Testis (tissue), 5 donors: ENCODE data around the gene ELAVL4. TPM values are rescaled to one million over a fixed set of nuclear protein-coding genes. Genes with fewer than 3 reads are reported as not detected.

Experiments
- DNase-seq: peaks from one replicate; pipeline ENCODE4 v3.0.0-alpha.2; 2019
- H3K27ac ChIP-seq, 2 donors: fragments of 200-600 bp; sonication (generic); one replicate each; pipeline ENCODE4 v1.5.1; 2019
- H3K27me3 ChIP-seq: fragments of 200-600 bp; sonication (generic); one replicate; pipeline ENCODE4 v1.5.1; 2019
- H3K36me3 ChIP-seq: fragments of 200-600 bp; sonication (generic); one replicate; pipeline ENCODE4 v1.5.1; 2017; ENCODE audit warnings: low read depth; ENCODE audit errors: missing control alignments
- H3K4me1 ChIP-seq: fragments of 200-600 bp; sonication (generic); one replicate; pipeline ENCODE4 v1.5.1; 2019
- H3K4me3 ChIP-seq, 2 donors: fragments of 200-600 bp; sonication (generic); one replicate each; pipeline ENCODE4 v1.5.1; 2017 to 2019
- H3K9me3 ChIP-seq: fragments of 200-600 bp; sonication (generic); one replicate; pipeline ENCODE4 v1.5.1; 2017
- POLR2A ChIP-seq: fragments of 450-650 bp; IDR thresholded peaks from one replicate; pipeline ENCODE4 v1.6.1; 2017; ENCODE audit warnings: antibody characterized with exemption, mild to moderate bottlenecking, moderate library complexity
- WGBS, 2 donors: methylation state at CpG; one replicate each; pipeline ENCODE4 v1.1.5; 2018; 5-methylcytosine and 5-hydroxymethylcytosine counted together
- intact Hi-C: fragments of 100-400 bp; cut with DNase I; formaldehyde crosslinking; loops from one replicate; pipeline ENCODE4 v1.15.1; 2023; ENCODE audit warnings: low total_unique reads
- long read RNA-seq, 2 donors: transcript quantifications; one replicate each; lab custom pipeline, GENCODE V29; 2026
- polyA plus RNA-seq: library from polyadenylated mRNA; stranded (reverse); fragments of 350-450 nt; fragmentation: Illumina TruSeq; extraction: RNeasy Lipid Tissue Mini Kit (QIAGEN cat#74804); gene quantifications from one replicate; pipeline ENCODE4 v1.2.3, GENCODE V29; 2014; ENCODE audit warnings: low read depth, low replicate concordance; ENCODE audit not compliant: insufficient read depth
- total RNA-seq, 2 donors: library from RNA; depleted of rRNA; stranded (reverse); fragments of >200 nt; gene quantifications; one replicate each; pipeline ENCODE4 v1.2.3, GENCODE V29; 2016
- TF ChIP-seq, protein P1 (sequence below), 3 experiments: fragments of 450-650 bp in 2 of 3; fragments of 200-600 bp in 1 of 3; sonication (generic) in 1 of 3; IDR thresholded peaks; one replicate each; pipeline ENCODE4 v1.5.1; 2016 to 2019; ENCODE audit warnings: antibody characterized with exemption in 3 of 3, mild to moderate bottlenecking in 2 of 3, moderate library complexity in 1 of 3

Gene ELAVL4
- 10 to 100 TPM in 1 of 2 donors, 1 to 10 TPM in 1; 9.0 to 12.1 TPM for total RNA-seq
- 21.0 TPM for polyA plus RNA-seq
- long read RNA-seq, donor 1, result 0 reads
- long read RNA-seq, donor 2, result 0 reads

DNA sequence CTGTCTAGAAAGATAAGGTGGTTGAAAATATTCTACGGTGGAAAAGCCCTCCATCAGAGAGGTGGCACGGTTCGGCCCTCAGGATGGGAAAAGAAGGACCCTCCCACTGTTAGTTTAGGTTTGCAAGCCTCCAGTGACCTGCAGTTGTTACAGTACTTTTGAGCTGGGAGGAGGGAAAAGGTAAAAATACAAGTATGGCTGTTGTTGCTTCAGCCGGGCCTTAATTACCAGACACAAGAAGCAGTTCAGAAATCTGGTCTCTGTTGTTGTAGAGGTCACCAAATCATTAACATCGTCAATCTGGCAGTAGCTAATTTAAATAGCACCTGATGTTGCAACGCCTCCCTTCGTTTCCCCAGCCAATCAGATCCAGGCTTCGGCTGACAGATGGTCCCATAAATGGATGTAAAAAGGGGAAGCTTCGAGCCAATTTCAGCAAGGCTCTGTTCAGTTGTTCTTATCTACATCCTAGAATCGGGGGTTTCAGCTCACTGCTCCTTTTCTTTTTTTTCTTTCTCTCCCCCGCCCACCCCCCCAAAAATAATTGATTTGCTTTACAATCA lies at the start of gene ELAVL4:
ELAVL4 (plus strand) TSS at position 424 of the 563 bp plus-strand sequence. CDS start 270 bp downstream, outside the sequence.
- no peak for TF ChIP-seq POLR2A
- TF ChIP-seq, protein P1, sequence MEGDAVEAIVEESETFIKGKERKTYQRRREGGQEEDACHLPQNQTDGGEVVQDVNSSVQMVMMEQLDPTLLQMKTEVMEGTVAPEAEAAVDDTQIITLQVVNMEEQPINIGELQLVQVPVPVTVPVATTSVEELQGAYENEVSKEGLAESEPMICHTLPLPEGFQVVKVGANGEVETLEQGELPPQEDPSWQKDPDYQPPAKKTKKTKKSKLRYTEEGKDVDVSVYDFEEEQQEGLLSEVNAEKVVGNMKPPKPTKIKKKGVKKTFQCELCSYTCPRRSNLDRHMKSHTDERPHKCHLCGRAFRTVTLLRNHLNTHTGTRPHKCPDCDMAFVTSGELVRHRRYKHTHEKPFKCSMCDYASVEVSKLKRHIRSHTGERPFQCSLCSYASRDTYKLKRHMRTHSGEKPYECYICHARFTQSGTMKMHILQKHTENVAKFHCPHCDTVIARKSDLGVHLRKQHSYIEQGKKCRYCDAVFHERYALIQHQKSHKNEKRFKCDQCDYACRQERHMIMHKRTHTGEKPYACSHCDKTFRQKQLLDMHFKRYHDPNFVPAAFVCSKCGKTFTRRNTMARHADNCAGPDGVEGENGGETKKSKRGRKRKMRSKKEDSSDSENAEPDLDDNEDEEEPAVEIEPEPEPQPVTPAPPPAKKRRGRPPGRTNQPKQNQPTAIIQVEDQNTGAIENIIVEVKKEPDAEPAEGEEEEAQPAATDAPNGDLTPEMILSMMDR (IDR thresholded peaks at IDR 0.05), result no peak
- intact Hi-C loops, result no loop called here
- 36 to 41% methylated on average over 11 of the region's 11 CpGs for WGBS, 2 donors

DNA sequence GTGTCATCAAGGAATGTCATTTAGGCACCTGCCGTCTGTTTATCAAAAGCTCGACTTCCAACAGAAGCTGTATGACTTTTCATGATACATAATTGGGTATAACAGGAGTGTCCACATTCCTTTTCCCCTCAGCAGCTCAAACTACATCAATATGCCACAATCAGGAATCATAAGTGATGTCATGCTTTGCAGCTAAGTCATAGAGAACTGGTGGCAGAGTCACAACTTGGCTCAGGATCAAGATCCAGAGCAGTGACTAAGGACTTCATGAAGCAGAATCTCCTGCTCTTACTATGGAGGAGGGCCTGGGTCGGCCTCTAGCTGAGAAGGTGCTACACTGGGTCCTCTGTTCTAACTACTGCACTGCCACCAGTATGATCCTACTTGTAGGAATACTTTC lies 48.4 kb upstream of the ELAVL4 start:
- intact Hi-C loops, result no loop called here
- Histone ChIP-seq H3K4me1 (no peaks in the 10 kb centered on the region), H3K9me3 (no peaks in the 10 kb centered on the region), H3K27me3 (no peaks in the 10 kb centered on the region), H3K36me3 (no peaks in the 10 kb centered on the region), H3K4me3 (no peak overlapping the region), H3K27ac (no peak overlapping the region)
- DNase-seq, result no peak
- WGBS, 2 donors, result 85 to 89% methylated on average over 3 of the region's 3 CpGs
- TF ChIP-seq, protein P1 (IDR thresholded peaks at IDR 0.05), result no peak
- no peak for TF ChIP-seq POLR2A

More for the DNA sequence above, at the start of gene ELAVL4:
- no peak within 1 kb of the TSS for H3K27ac ChIP-seq
- no peak within 1 kb of the TSS for H3K4me3 ChIP-seq
- DNase-seq, result no peak
- H3K9me3 ChIP-seq, result no peaks in the 10 kb centered on the region
- no peaks in the 10 kb centered on the region for H3K27me3 ChIP-seq
- H3K36me3 ChIP-seq, result no peaks in the 10 kb centered on the region
- H3K4me1 ChIP-seq, result no peaks in the 10 kb centered on the region

DNA sequence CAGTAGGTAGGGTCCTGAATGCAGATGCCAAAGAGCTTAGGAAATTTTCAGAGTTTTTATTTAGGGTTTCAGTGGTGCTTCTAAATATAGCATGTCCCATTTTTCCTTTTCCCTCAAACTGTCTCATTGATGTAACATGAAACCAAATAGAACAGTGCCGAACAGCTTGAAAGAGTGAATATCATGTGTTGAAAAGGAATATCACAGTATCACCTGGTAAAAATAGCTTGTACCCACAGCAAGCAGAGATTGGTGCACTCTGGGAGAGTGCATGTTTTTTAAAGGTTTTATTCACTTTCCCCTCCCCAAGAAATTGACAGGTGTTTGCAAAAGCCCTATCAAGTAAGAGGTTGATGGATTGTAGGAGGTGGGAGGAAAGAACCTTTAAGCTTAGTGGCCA lies 41.9 kb upstream of the ELAVL4 start:
- DNase-seq, result no peak
- Histone ChIP-seq H3K4me3 (no peak overlapping the region), H3K36me3 (no peaks in the 10 kb centered on the region), H3K4me1 (no peaks in the 10 kb centered on the region), H3K27me3 (no peaks in the 10 kb centered on the region), H3K9me3 (no peaks in the 10 kb centered on the region), H3K27ac (no peak overlapping the region)
- intact Hi-C loops, result no loop called here
- TF ChIP-seq, protein P1 (IDR thresholded peaks at IDR 0.05), result no peak
- TF ChIP-seq POLR2A, result no peak
- 61 to 66% methylated on average over 1 of the region's 1 CpG for WGBS, 2 donors

DNA sequence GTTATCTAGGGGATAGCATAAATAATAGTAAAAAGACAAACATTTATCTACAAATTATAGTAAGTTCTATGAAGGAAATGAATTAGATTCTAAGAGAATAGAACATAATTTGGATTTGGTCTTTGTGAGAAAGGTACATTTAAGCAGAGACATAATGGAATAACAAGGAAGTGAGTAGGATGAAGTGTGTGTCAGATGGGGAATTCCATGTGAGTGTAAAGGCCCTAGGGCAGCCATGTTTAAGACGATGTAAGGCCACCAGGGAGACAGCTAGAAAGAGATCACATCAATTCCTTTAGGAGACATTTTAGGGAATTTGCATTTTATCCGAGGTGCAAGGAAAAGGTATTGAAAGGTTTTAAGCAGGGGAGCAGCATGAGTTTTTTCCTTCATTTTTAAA lies 33.8 kb upstream of the ELAVL4 start:
- Histone ChIP-seq H3K27ac (no peak overlapping the region), H3K9me3 (no peaks in the 10 kb centered on the region), H3K27me3 (no peaks in the 10 kb centered on the region), H3K4me3 (no peak overlapping the region), H3K4me1 (no peaks in the 10 kb centered on the region), H3K36me3 (no peaks in the 10 kb centered on the region)
- no peak for TF ChIP-seq POLR2A
- TF ChIP-seq, protein P1 (IDR thresholded peaks at IDR 0.05), result no peak
- DNase-seq, result no peak
- WGBS, 2 donors, result 82 to 85% methylated on average over 2 of the region's 2 CpGs
- intact Hi-C loops, result no loop called here

DNA sequence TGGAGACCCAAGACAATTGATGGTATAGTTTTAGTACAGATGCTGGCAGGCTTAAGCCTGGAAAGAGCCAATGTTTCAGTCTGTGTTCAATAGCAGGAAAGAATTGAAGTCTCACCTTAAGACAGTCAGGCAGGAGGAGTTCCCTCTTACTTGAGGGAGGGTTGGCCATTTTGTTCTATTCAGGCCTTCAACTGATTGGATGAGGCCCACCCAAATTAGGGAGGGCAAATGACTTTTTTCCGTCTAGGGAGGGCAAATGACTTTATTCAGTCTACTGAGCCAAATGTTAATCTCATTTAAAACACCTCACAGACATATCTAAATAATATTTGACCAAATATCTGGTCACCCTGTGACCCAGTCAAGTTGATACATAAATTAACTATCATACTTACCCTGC lies 31.4 kb upstream of the ELAVL4 start:
- Histone ChIP-seq H3K4me1 (no peaks in the 10 kb centered on the region), H3K4me3 (no peak overlapping the region), H3K36me3 (no peaks in the 10 kb centered on the region), H3K9me3 (no peaks in the 10 kb centered on the region), H3K27ac (no peak overlapping the region), H3K27me3 (no peaks in the 10 kb centered on the region)
- WGBS, 2 donors, result 65 to 78% methylated on average over 1 of the region's 1 CpG
- DNase-seq, result no peak
- TF ChIP-seq, protein P1 (IDR thresholded peaks at IDR 0.05), result no peak
- TF ChIP-seq POLR2A, result no peak
- intact Hi-C loops, result no loop called here
